ENCODE measurements around the gene KRTAP5-7. TPM values are rescaled to one million over a fixed set of nuclear protein-coding genes. Genes with fewer than 3 reads are reported as not detected.

Gene KRTAP5-7
- polyA plus RNA-seq, 1 donor from 2014 or later: 0.56 TPM

DNA sequence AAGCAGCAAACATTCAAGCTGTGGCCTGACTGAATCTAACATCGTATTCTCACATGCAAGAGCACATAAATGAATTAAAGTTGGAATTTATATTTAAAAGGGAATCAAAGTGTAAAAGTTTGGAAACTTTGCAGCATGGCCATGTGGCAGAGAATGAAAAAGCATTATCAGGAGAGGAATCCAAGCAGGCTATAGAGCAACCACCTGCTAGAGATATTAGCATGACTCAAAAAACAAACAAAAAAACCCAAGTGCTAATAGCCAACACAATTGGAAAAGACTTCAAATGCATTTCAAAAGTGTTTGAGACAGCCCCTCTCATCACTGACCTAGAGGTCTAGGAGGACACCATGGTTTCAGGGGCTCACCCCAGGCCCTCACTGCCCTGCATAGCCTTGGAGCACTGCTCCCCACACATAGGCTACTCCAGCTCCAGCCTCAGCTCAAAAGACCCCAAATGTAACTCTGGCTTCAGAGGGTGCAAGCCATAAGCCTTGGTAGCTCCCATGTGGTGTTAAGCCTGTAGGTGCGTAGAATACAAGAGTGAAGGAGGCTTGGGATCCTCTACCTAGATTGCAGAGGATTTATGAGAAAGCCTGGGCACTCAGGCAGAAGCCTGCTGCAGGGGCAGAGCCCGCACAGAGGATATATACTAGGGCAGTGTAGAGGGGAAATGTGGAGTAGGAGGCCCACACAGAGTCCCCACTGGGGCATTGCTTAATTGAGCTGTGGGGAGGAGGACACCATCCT is 1.7 kb upstream of the KRTAP5-7 start:
- Histone ChIP-seq H3K9me3 (ENCODE audit: low read length) (no peaks in the 10 kb centered on the region), H3K27me3 (ENCODE audit: insufficient read depth, low read depth, low read length) (no peaks in the 10 kb centered on the region), H3K27ac (ENCODE audit: low read length) (no peak overlapping the region), H3K79me2 (replicated peaks; ENCODE audit: insufficient read depth, low read length) (no peaks in the 10 kb centered on the region), H2AFZ (ENCODE audit: low read depth, low read length) (no peak overlapping the region), H3K4me3 (ENCODE audit: low read length) (no peak overlapping the region), H3K9me2 (ENCODE audit: insufficient read depth, low read length) (no peaks in the 10 kb centered on the region), H4K20me1 (ENCODE audit: insufficient read depth) (no peaks in the 10 kb centered on the region), H3K9ac (ENCODE audit: low read length) (no peak overlapping the region), H3K4me2 (ENCODE audit: low read length) (no peak overlapping the region), H3K36me3 (ENCODE audit: insufficient read depth, low read length) (no peaks in the 10 kb centered on the region), H3F3A (ENCODE audit: insufficient read depth, low read length, poor library complexity, severe bottlenecking) (no peaks in the 10 kb centered on the region)
- no peak for TF ChIP-seq CTCF (IDR thresholded peaks at IDR 0.05; ENCODE audit: poor library complexity, severe bottlenecking)
- no peak for TF ChIP-seq REST (IDR thresholded peaks at IDR 0.05; ENCODE audit: borderline replicate concordance)
- TF ChIP-seq EP300 (conservative IDR thresholded peaks at IDR 0.05; ENCODE audit: poor library complexity, severe bottlenecking): no peak
- TF ChIP-seq MXI1 (conservative IDR thresholded peaks at IDR 0.05; ENCODE audit: poor library complexity, severe bottlenecking): no peak
- no peak for TF ChIP-seq SMC3 (conservative IDR thresholded peaks at IDR 0.05; ENCODE audit: poor library complexity)
- no peak for TF ChIP-seq RAD21 (conservative IDR thresholded peaks at IDR 0.05)
- TF ChIP-seq EZH2 (IDR thresholded peaks at IDR 0.05; ENCODE audit: borderline replicate concordance, insufficient read depth, low read length, poor library complexity, severe bottlenecking): no peak
- no peak for TF ChIP-seq POLR2AphosphoS5 (IDR thresholded peaks at IDR 0.05)
- no peak for TF ChIP-seq TAF1 (IDR thresholded peaks at IDR 0.05; ENCODE audit: low read depth)

- Histone ChIP-seq H3K9ac (ENCODE audit: low read length) (no peak overlapping the region), H4K20me1 (ENCODE audit: insufficient read depth) (no peaks in the 10 kb centered on the region), H3K36me3 (ENCODE audit: insufficient read depth, low read length) (no peaks in the 10 kb centered on the region), H3K9me2 (ENCODE audit: insufficient read depth, low read length) (no peaks in the 10 kb centered on the region), H3K79me2 (replicated peaks; ENCODE audit: insufficient read depth, low read length) (no peaks in the 10 kb centered on the region), H3K27me3 (ENCODE audit: insufficient read depth, low read depth, low read length) (no peaks in the 10 kb centered on the region), H2AFZ (ENCODE audit: low read depth, low read length) (no peak overlapping the region), H3K9me3 (ENCODE audit: low read length) (no peaks in the 10 kb centered on the region), H3K27ac (ENCODE audit: low read length) (no peak overlapping the region), H3K4me2 (ENCODE audit: low read length) (no peak overlapping the region), H3F3A (ENCODE audit: insufficient read depth, low read length, poor library complexity, severe bottlenecking) (no peaks in the 10 kb centered on the region), H3K4me3 (ENCODE audit: low read length) (no peak overlapping the region)
- no peak for TF ChIP-seq SMC3 (conservative IDR thresholded peaks at IDR 0.05; ENCODE audit: poor library complexity)
- TF ChIP-seq MXI1 (conservative IDR thresholded peaks at IDR 0.05; ENCODE audit: poor library complexity, severe bottlenecking): no peak
- no peak for TF ChIP-seq RAD21 (conservative IDR thresholded peaks at IDR 0.05)
- no peak for TF ChIP-seq EP300 (conservative IDR thresholded peaks at IDR 0.05; ENCODE audit: poor library complexity, severe bottlenecking)
- no peak for TF ChIP-seq CTCF (IDR thresholded peaks at IDR 0.05; ENCODE audit: poor library complexity, severe bottlenecking)
- no peak for TF ChIP-seq POLR2AphosphoS5 (IDR thresholded peaks at IDR 0.05)
- TF ChIP-seq TAF1 (IDR thresholded peaks at IDR 0.05; ENCODE audit: low read depth): no peak
Measured at GRCh38 chr11:71525938-71526495, 1.1 kb upstream of the KRTAP5-7 start.

All from neural cell (in vitro differentiated cells).